GM18870 (cell line): ENCODE measurements around the gene PTPRN2.

Source experiments
- ATAC-seq: cut with Tn5 transposase; IDR thresholded peaks from one replicate; pipeline ENCODE4 v1.9.1; 2021; ENCODE audit warnings: moderate library complexity; ENCODE audit not compliant: unreplicated experiment

Gene PTPRN2

DNA sequence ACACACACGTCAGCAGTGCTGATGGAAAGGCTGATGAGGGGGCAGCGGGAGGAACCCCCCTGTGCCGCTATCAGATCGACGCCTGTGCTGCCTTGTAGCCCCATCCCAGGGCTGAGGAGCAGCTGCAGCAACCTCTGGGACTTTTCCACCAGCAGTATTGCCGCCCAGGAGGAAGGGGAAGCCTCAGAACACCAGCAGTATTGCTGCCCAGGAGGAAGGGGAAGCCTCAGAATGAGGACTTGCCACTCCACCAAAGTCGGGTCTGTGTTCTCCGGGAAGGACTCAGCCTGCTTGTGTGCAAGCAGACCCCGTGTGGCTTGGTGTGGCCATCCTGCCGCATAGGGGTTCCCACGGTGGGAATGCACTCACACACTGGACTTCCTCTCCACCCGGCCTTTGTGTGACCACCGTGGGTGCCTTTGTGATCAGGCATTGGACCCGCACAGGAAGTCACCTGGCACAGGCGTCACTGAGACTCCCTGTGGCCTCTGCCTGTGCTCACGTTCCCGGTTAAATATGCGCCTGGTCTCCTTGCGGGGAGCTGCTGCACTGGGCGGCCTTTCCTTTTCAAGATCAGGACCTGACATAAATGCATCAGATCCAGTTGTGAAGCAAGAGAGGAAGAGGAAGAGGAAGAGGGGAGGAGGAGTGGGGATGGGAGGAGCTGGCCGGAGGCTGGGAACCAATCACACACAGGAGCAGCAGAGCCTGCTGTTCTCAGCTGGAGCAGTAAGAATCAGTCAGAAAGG is 1002.3 kb downstream of the PTPRN2 start:
- no peak for ATAC-seq

DNA sequence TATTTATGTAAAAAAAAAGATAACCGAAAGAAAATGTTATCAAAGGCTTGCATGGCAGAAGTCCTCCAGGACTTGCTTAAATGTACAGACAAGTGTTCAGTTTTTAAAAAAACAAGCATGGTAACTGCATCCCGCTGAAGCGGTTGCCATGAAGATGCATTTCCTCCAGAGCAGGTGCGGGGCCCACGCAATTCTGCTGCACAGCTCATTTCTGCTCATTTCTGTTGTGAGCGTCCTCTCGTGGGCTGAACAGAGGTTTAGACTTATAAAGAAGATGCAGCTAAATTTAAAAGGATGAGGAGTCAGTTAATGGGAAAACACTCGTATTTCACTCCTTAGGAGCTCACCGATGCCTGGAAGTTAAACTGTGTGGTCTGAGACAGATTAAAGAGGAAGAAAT is 1003.2 kb downstream of the PTPRN2 start:
- ATAC-seq = no peak

- no peak for ATAC-seq
Measured at GRCh38 chr7:157581740-157582139, 1005.9 kb downstream of the PTPRN2 start.

DNA sequence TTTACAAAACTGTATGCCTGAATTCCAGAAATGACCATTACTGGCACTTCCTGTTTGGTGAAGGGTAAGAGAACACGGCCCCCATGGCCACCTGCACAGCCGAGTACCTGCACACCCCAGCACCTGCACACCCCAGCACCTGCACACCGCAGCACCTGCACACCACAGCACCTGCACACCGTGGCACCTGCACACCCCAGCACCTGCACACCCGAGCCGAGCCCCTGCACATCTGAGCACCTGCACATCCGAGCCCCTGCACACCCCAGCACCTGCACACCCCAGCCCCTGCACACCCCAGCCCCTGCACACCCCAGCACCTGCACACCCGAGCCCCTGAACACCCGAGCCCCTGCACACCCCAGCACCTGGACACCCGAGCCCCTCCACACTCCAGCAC is 1007.3 kb downstream of the PTPRN2 start:
- no peak for ATAC-seq

DNA sequence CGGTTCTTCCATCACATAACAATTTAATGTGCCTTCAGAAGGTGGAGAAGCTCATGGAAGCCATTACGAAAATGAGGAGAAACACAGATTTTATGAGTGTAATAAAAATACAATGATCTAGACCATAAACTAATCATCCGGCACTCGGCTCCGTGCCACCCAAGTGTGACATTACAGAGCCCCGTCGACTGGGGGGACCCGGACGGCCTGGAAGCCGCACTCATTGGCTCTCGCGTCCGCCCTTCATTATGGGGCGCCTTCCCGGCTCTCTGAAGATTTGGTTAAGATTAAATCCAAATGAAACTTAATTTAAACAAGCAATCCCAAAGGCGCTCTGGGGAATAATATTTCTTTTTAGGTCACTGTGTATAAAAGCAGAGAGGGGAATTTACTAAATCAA is 1008.2 kb downstream of the PTPRN2 start:
- no peak for ATAC-seq

DNA sequence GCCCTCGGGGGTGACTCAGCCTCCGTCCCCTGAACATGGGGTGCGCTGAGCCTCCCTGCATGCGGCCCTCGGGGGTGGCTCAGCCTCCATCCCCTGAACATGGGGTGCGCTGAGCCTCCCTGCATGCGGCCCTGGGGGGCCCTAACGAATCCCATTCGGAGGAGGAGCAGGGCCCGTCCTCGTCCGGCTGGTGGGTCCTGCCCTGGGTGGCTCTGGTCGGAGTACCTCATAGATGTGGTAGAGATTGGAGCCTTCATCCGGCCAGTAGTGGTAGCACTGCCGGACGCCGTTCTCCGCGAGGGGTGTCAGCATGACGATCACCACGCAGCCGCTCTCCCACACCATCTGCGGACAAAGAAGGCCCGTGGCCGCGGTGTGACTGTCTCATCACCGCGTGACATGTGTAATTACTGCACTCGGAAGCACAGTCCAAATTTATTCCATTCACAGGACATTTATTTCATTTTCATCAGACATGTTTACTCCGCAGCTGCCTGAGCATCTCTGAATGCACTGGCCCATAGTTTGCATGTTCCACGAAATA is 1009.8 kb downstream of the PTPRN2 start:
- no peak for ATAC-seq

GRCh38 chr7:157577061-157577460 is 1010.6 kb downstream of the PTPRN2 start:
- ATAC-seq = no peak

DNA sequence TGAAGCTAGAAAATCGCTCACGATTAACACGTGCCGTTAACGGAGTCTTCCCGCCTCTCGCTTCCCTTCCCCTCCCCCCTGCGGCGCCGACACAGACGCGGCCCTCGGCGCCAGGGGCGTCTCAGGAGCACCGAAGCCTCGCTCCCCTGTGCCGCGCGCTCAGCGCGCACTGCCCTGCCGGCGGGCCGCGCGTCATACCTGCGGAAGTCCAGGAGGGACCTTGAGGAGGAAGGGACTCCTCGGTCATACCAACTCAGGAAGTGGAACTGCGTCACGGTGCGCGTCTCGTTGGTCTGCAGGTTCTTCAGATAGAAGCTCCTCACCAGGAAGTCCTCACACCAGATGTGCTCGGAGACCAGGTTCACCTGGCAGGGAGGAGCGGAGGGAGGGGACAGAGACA is 1011.2 kb downstream of the PTPRN2 start:
- no peak for ATAC-seq

GRCh38 chr7:157575777-157576176 is 1011.8 kb downstream of the PTPRN2 start:
- ATAC-seq = no peak

GRCh38 chr7:157574914-157575586 is 1012.6 kb downstream of the PTPRN2 start:
- no peak for ATAC-seq

DNA sequence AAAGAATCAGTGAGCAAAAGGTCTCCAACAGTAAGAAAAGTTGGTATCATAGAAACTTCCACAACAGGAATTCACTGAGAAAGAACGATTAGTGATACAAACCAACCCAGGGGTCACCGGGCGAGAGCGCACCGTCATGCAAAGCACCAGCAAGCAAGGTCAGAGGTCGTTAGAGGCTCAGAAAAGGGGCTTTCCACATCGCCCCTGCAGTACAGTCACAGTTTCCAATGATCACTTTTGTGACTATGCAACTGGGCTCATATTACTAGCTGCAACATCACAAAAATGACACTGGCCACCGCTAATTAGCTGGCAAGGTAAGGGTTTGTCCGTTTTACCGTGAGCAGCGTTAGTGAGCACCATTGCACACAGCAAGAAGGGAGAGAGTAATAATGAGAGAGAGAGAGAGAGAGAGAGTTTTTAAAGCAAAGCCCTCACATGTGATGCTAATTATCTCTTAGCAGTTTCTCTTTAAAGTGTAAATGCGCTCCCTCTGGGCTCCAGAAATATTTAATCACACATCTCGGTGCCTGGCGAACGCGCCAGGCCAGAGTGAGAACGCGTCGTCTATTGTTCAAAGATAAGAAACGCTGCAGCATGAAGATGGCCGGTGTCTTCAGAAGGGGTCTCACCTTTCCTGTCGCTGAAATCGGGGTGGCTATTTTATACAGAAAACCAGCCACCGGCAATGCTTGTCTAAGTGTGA is 1013.4 kb downstream of the PTPRN2 start:
- ATAC-seq = no peak

DNA sequence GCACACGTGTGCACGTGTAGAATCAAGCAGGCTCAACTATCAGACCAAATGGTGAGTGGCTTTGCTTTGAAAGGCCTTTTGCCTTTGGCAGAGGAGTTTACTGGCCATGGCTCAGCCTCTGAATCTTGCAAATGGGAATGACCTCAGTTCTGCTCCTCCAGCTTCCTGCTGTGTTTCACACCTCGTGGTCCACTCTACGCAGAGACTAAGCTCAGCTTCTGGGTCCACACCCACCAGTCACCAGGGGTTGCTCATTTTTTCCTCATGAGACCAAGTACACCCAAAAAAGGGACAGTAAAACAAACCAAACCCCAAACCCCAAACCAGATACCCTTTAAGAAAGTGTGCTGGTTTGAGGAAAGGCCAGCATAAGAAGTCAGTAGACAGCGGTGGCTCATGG is 1014.4 kb downstream of the PTPRN2 start:
- no peak for ATAC-seq

GRCh38 chr7:157572622-157573021 is 1015.0 kb downstream of the PTPRN2 start:
- ATAC-seq = no peak

- no peak for ATAC-seq
Measured at GRCh38 chr7:157570531-157571200, 1017.0 kb downstream of the PTPRN2 start.

DNA sequence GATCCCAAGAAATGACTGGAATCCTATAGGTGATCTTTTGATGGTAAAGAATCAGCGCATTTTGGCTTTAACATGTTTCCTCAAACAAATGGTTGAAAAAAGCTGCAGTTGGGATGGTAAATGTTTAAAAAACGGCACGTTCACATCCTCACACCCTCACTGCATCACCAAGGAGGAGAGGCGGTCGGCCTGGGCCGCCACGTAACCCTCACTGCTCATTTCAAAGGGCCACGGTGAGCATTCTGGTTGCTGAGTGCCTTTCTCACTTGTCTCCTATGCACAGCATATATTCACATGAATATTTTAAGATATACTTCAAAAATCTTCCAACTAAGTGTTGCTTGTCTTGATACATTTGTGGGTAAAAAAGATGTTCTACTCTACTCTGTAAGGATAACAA is 1017.7 kb downstream of the PTPRN2 start:
- no peak for ATAC-seq

GRCh38 chr7:157568770-157569584 is 1018.6 kb downstream of the PTPRN2 start:
- peak; percentile 76 for ATAC-seq

GRCh38 chr7:157568106-157568769 is 1019.4 kb downstream of the PTPRN2 start:
- no peak for ATAC-seq

DNA sequence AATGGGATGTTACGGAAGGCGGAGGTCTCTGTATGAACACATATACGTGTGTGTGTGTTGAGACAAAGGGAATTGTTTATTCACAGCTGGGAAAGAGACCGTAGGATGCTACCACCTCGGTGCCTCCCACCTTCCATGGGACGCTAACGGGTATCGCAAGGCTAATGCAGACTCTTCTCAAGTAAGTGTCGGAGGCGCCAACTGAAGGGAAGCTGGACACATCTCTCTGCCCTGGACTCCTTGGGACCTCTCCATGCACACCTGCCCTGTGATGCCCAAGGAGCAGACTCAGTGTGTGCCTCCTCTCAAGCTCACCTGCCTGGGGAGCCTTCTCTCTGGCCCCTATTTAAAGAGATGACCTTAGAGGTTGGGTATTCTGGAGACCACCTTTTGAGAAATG is 1020.0 kb downstream of the PTPRN2 start:
- no peak for ATAC-seq

DNA sequence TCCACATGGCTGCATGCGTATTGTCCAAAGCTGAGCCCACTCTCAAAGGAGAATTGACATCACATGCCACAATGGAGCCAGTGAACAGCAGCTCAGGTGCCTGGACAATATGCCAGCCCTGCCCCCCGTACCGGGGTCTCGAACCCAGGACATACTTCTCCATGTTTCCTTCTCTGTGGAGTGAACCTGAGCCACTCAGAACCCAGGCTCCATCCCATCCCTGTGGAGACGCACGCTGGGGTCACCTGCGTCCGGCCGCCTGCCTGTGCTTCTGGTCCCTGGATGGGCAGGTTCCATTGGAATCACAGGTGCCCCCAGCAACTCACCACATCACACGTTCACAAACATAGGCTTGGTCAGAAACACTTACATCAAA is 1021.0 kb downstream of the PTPRN2 start:
- ATAC-seq = no peak
